HG03108 (cell line): ENCODE data around the gene PSAP.

Experiments used
- ATAC-seq: cut with Tn5 transposase; IDR thresholded peaks from one replicate; pipeline ENCODE4 v1.9.1; 2021; ENCODE audit warnings: moderate library complexity; ENCODE audit not compliant: unreplicated experiment

The PSAP gene

GRCh38 chr10:71829171-71829570, 21.9 kb downstream of the PSAP start:
- ATAC-seq: no peak

- no peak for ATAC-seq
Measured at GRCh38 chr10:71828702-71829101, 22.3 kb downstream of the PSAP start.

- ATAC-seq: no peak
Measured at GRCh38 chr10:71827852-71828251, 23.2 kb downstream of the PSAP start.

GRCh38 chr10:71825217-71825616, 25.8 kb downstream of the PSAP start:
- ATAC-seq: no peak

GRCh38 chr10:71824333-71824732, 26.7 kb downstream of the PSAP start:
- ATAC-seq: no peak

GRCh38 chr10:71823356-71823755, 27.7 kb downstream of the PSAP start:
- ATAC-seq: no peak

- no peak for ATAC-seq
Measured at GRCh38 chr10:71821909-71822763, 28.9 kb downstream of the PSAP start.

- ATAC-seq: no peak
Measured at GRCh38 chr10:71820966-71821365, 30.1 kb downstream of the PSAP start.

- ATAC-seq: no peak
Measured at GRCh38 chr10:71819985-71820384, 31.1 kb downstream of the PSAP start.

GRCh38 chr10:71819441-71819861, 31.6 kb downstream of the PSAP start:
- ATAC-seq: no peak

- ATAC-seq: no peak
Measured at GRCh38 chr10:71818674-71819260, 32.3 kb downstream of the PSAP start.

GRCh38 chr10:71817831-71818655, 33.0 kb downstream of the PSAP start:
- no peak for ATAC-seq

- ATAC-seq: no peak
Measured at GRCh38 chr10:71816936-71817618, 34.0 kb downstream of the PSAP start.

- no peak for ATAC-seq
Measured at GRCh38 chr10:71816421-71816851, 34.6 kb downstream of the PSAP start.

- no peak for ATAC-seq
Measured at GRCh38 chr10:71815515-71816130, 35.4 kb downstream of the PSAP start.

- ATAC-seq: no peak
Measured at GRCh38 chr10:71814922-71815411, 36.1 kb downstream of the PSAP start.

- no peak for ATAC-seq
Measured at GRCh38 chr10:71812913-71813590, 38.0 kb downstream of the PSAP start.

- peak; percentile 76 for ATAC-seq
Measured at GRCh38 chr10:71812016-71812912, 38.8 kb downstream of the PSAP start.

GRCh38 chr10:71811351-71811750, 39.7 kb downstream of the PSAP start:
- no peak for ATAC-seq
